SK-N-SH (cell line): ENCODE results near the gene GPATCH4.

ENCODE experiments used
- ELF1 ChIP-seq: IDR thresholded peaks from 2 replicates; pipeline ENCODE4 v1.4.0; 2012
- MAX ChIP-seq: IDR thresholded peaks from 2 replicates; pipeline ENCODE4 v1.4.0; 2012; ENCODE audit warnings: low read depth
- TAF1 ChIP-seq: IDR thresholded peaks from 2 replicates; pipeline ENCODE4 v1.6.1; 2012; ENCODE audit warnings: low read depth, mild to moderate bottlenecking, low read length, moderate library complexity, borderline replicate concordance
- TF ChIP-seq, protein P1 (sequence below): fragments of 200-600 bp; sonication (generic); IDR thresholded peaks from 2 replicates; pipeline ENCODE4 v1.6.1; 2017; ENCODE audit warnings: antibody characterized with exemption, mild to moderate bottlenecking, moderate library complexity
- TF ChIP-seq, protein P2 (sequence below): fragments of 150-350 bp; IDR thresholded peaks from 2 replicates; pipeline ENCODE4 v1.6.1; 2017; ENCODE audit warnings: antibody characterized with exemption, low read length, low read depth, borderline replicate concordance

- TF ChIP-seq TAF1: no peak
- TF ChIP-seq, protein P1, sequence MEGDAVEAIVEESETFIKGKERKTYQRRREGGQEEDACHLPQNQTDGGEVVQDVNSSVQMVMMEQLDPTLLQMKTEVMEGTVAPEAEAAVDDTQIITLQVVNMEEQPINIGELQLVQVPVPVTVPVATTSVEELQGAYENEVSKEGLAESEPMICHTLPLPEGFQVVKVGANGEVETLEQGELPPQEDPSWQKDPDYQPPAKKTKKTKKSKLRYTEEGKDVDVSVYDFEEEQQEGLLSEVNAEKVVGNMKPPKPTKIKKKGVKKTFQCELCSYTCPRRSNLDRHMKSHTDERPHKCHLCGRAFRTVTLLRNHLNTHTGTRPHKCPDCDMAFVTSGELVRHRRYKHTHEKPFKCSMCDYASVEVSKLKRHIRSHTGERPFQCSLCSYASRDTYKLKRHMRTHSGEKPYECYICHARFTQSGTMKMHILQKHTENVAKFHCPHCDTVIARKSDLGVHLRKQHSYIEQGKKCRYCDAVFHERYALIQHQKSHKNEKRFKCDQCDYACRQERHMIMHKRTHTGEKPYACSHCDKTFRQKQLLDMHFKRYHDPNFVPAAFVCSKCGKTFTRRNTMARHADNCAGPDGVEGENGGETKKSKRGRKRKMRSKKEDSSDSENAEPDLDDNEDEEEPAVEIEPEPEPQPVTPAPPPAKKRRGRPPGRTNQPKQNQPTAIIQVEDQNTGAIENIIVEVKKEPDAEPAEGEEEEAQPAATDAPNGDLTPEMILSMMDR: no peak
- TF ChIP-seq MAX: no peak
- no peak for TF ChIP-seq ELF1
- TF ChIP-seq, protein P2, sequence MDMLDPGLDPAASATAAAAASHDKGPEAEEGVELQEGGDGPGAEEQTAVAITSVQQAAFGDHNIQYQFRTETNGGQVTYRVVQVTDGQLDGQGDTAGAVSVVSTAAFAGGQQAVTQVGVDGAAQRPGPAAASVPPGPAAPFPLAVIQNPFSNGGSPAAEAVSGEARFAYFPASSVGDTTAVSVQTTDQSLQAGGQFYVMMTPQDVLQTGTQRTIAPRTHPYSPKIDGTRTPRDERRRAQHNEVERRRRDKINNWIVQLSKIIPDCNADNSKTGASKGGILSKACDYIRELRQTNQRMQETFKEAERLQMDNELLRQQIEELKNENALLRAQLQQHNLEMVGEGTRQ: no peak
These were observed 6.3 kb downstream of the GPATCH4 start for GRCh38 chr1:156595016-156595415.
